ENCODE data around the gene NUB1.
A peak's percentile ranks its signal among the peaks of the same experiment; 100 is the strongest.

The NUB1 gene

GRCh38 chr7:151422212-151422611 is 80.6 kb downstream of the NUB1 start:
- H3K27me3 Mint-ChIP-seq: no peaks in the 10 kb centered on the region

DNA sequence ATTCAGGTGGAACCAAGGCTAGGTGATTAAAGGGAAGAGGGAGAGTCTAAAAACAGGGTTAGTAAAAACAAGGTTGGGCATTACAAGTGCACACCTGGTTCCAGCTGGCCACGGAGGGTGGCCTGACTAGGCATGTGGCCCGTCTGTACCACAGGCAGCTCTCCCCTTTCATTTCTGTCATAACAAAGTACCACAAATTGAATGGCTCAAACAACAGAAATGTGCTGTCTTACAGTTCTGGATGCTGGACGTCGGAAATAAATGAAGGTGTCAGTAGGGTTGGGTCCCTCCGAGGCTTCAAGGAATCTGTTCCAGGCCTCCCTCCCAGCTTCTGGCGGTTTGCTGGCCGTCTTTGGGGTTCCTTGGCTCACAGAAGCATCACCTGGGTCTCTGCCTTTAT is 81.6 kb downstream of the NUB1 start:
- H3K27me3 Mint-ChIP-seq: no peaks in the 10 kb centered on the region
- H3K27ac Mint-ChIP-seq: no peak overlapping the region
- peaks cover 2% of the 10 kb centered on the region for H3K36me3 Mint-ChIP-seq
- H3K4me3 Mint-ChIP-seq: no peak overlapping the region
- no peaks in the 10 kb centered on the region for H3K9me3 Mint-ChIP-seq
- H3K4me1 Mint-ChIP-seq: peaks cover 13% of the 10 kb centered on the region

More at GRCh38 chr7:151422212-151422611, 80.6 kb downstream of the NUB1 start:
- peaks cover 4% of the 10 kb centered on the region for H3K36me3 Mint-ChIP-seq
- no peak overlapping the region for H3K4me3 Mint-ChIP-seq
- H3K4me1 Mint-ChIP-seq: peaks cover 6% of the 10 kb centered on the region
- no peaks in the 10 kb centered on the region for H3K9me3 Mint-ChIP-seq
- no peak overlapping the region for H3K27ac Mint-ChIP-seq

DNA sequence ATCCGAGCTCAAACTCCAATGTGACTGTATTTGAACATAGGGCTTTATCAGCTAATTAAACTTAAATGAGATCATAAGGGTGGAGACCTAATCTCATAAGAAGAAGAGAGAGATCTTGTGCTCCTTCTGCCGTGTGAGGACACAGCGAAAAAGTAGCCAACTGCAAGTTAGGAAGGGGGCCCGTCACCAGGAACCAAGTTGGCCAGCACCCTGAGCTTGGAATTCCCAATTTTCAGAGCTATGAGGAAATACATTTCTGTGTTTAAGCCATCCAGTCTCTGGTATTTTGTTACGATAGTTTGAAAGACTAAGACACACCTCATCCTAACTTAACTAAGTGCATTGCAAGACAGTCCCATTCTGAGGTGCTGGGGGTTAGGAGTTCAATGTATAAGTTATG is 82.3 kb downstream of the NUB1 start:
- H3K4me3 Mint-ChIP-seq: no peak overlapping the region
- no peaks in the 10 kb centered on the region for H3K9me3 Mint-ChIP-seq
- H3K27ac Mint-ChIP-seq: no peak overlapping the region
- H3K4me1 Mint-ChIP-seq: peaks cover 21% of the 10 kb centered on the region
- no peaks in the 10 kb centered on the region for H3K36me3 Mint-ChIP-seq
- H3K27me3 Mint-ChIP-seq: no peaks in the 10 kb centered on the region

DNA sequence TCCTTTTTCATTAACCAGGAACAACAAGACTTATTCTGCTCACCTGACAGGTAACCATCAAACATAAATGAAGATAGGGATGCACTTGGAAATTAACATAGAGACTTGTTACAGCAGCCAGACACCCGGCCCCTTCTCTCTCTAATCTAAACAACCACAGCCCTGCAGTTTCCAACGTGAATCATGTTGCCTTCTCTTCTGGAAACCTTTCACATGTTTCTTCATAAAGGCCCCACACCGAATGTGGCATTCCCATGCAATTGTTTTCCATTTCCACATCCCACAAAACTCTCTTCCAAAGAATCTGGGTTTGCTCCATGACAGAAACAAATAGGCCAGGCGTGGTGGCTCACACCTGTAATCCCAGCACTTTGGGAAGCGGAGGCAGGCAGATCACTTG is 83.2 kb downstream of the NUB1 start:
- Mint-ChIP-seq H3K27ac (no peak overlapping the region), H3K27me3 (no peaks in the 10 kb centered on the region), H3K36me3 (no peaks in the 10 kb centered on the region), H3K4me3 (no peak overlapping the region), H3K4me1 (peaks cover 29% of the 10 kb centered on the region), H3K9me3 (no peaks in the 10 kb centered on the region)

DNA sequence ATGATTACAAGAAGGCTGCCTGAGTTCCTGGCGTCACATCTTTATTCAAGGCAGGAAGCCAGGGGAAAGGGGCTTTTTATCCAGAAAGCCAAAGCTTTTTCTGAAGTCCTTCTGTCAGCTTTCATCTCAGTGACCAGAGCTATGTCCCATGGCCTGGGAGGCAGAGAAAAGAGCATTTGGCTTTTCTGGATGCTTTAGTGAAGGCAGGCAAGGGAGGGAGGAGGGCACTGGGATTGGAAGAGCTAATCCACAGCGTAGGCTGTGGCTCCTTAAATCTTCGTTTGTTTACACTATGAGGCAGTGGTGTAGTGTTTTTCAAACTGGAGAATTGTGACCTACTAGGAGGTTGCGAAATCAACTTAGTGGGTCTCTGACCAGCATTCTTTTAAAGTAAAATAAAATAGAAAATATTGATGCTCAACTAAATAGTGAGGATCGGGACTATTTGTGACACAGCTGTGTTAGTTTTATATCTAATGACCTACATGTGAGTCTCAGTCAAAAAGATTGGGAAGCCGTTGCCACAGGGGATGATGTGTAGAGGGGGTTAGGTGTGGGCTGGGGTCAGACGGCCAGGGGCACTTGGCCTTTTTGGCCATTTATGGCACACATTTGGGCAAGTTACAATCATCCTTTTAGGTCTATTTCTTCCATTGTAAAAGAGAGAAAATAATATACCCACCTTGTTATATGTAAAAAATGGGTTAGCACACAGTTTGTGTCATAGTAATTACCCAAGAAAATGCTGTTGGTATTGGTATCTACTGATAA is 84.2 kb downstream of the NUB1 start:
- no peaks in the 10 kb centered on the region for H3K36me3 Mint-ChIP-seq
- no peaks in the 10 kb centered on the region for H3K27me3 Mint-ChIP-seq
- no peaks in the 10 kb centered on the region for H3K9me3 Mint-ChIP-seq
- no peak overlapping the region for H3K27ac Mint-ChIP-seq
- H3K4me1 Mint-ChIP-seq: peaks cover 39% of the 10 kb centered on the region
- H3K4me3 Mint-ChIP-seq: no peak overlapping the region

- H3K27ac Mint-ChIP-seq: no peak overlapping the region
- no peaks in the 10 kb centered on the region for H3K36me3 Mint-ChIP-seq
- no peaks in the 10 kb centered on the region for H3K27me3 Mint-ChIP-seq
- H3K9me3 Mint-ChIP-seq: no peaks in the 10 kb centered on the region
- H3K4me3 Mint-ChIP-seq: no peak overlapping the region
- peaks cover 44% of the 10 kb centered on the region for H3K4me1 Mint-ChIP-seq
Observed at GRCh38 chr7:151426441-151426903, 84.9 kb downstream of the NUB1 start.

GRCh38 chr7:151426904-151427704 is 85.5 kb downstream of the NUB1 start:
- Mint-ChIP-seq H3K27me3 (no peaks in the 10 kb centered on the region), H3K36me3 (no peaks in the 10 kb centered on the region), H3K4me3 (no peak overlapping the region), H3K27ac (no peak overlapping the region), H3K4me1 (peaks cover 48% of the 10 kb centered on the region), H3K9me3 (no peaks in the 10 kb centered on the region)

DNA sequence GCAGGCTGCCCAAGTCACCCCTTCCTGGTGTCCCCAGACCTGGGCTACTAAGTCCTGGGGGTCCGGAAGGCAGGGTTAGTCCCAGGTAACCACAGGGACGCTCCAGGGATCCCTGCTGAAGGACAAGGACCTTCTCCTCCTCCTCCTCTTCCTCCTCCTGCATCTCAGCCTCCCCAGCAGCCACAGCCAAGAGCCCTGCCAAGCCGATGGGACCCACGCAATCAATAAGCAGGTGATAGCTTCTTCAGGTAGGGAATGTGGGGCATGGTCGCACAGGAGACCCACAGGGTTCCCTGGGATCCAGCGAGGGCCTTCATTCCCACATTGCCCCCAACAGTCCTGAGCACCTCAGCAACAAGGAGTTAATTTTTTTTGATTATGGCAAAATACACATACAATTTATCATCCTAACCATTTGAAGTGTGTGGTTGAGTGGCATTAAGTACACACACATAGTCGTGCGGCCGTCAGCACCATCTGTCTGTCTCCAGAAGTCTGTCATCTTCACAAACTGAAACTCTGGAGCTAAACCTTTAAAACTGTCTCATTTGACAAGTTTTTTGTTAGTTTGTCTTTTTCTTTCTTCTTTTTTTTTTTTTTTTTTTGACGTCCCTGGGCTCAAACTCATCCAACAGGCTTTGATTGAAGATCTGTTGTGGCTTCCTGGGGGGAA is 86.2 kb downstream of the NUB1 start:
- H3K9me3 Mint-ChIP-seq: no peaks in the 10 kb centered on the region
- no peak overlapping the region for H3K4me3 Mint-ChIP-seq
- H3K36me3 Mint-ChIP-seq: no peaks in the 10 kb centered on the region
- peaks cover 52% of the 10 kb centered on the region for H3K4me1 Mint-ChIP-seq
- H3K27me3 Mint-ChIP-seq: no peaks in the 10 kb centered on the region
- peak overlapping the region; percentile 65 for H3K27ac Mint-ChIP-seq

All from activated naive CD4-positive, alpha-beta T cell treated with anti-CD3 and anti-CD28 coated beads, Interleukin-2, amount 50 U/mL, for 24 hours (primary cell).